WTC11 (cell line): ENCODE measurements around the gene SVOP. TPM values are rescaled to one million over a fixed set of nuclear protein-coding genes. Genes with fewer than 3 reads are reported as not detected.

ENCODE experiments used
- ATAC-seq: fragments of 200-7000 bp; cut with Tn5 transposase; 2 replicates; pipeline ENCODE4 v1.10.0; 2021; ENCODE audit warnings: mild to moderate bottlenecking, moderate library complexity
- CTCF ChIA-PET: fragments of 300-600 bp; sonication (Branson Sonifier 250); formaldehyde crosslinking; loops from one replicate; lab custom pipeline; 2021; ENCODE audit warnings: antibody characterized with exemption; lab: Charles Lee
- POLR2A ChIA-PET: fragments of 350-600 bp; sonication (Branson Sonifier 250); formaldehyde crosslinking; loops from one replicate; lab custom pipeline; 2021; ENCODE audit warnings: antibody characterized with exemption; lab: Charles Lee
- DNase-seq: peaks from one replicate; pipeline ENCODE4 v3.0.0; 2021; ENCODE audit warnings: low spot score
- H3K27ac Mint-ChIP-seq: 2 replicates; pipeline ENCODE4 v1.8.0; 2021; ENCODE audit warnings: mixed read lengths
- H3K27me3 Mint-ChIP-seq: 2 replicates; pipeline ENCODE4 v1.8.0; 2021; ENCODE audit warnings: low read depth, mild to moderate bottlenecking, moderate library complexity, mixed read lengths
- H3K36me3 Mint-ChIP-seq: 2 replicates; pipeline ENCODE4 v1.8.0; 2021; ENCODE audit warnings: mixed read lengths
- H3K4me1 Mint-ChIP-seq: 2 replicates; pipeline ENCODE4 v1.8.0; 2022; ENCODE audit warnings: mixed read lengths
- H3K4me3 Mint-ChIP-seq: 2 replicates; pipeline ENCODE4 v1.8.0; 2021; ENCODE audit warnings: mild to moderate bottlenecking, moderate library complexity, mixed read lengths
- H3K9me3 Mint-ChIP-seq: 2 replicates; pipeline ENCODE4 v1.8.0; 2021; ENCODE audit warnings: mixed read lengths
- CREM ChIP-seq: sonication (generic); formaldehyde crosslinking; IDR thresholded peaks from 2 replicates; pipeline ENCODE4 v1.8.1; 2022; ENCODE audit warnings: mild to moderate bottlenecking, missing genetic modification reagents, moderate library complexity
- FOXJ3 ChIP-seq: sonication (generic); formaldehyde crosslinking; IDR thresholded peaks from 2 replicates; pipeline ENCODE4 v1.9.0; 2021; ENCODE audit warnings: missing genetic modification reagents, mild to moderate bottlenecking, borderline replicate concordance
- GRHL2 ChIP-seq: fragments of 250-450 bp; sonication (Bioruptor Pico); IDR thresholded peaks from 2 replicates; pipeline ENCODE4 v1.8.0; 2022; ENCODE audit warnings: mild to moderate bottlenecking, moderate library complexity; ENCODE audit not compliant: insufficient replicate concordance, severe bottlenecking
- IRF2 ChIP-seq: sonication (generic); formaldehyde crosslinking; IDR thresholded peaks from 2 replicates; pipeline ENCODE4 v1.8.0; 2022; ENCODE audit warnings: low read depth, missing genetic modification reagents, borderline replicate concordance
- JUN ChIP-seq: sonication (generic); formaldehyde crosslinking; IDR thresholded peaks from 2 replicates; pipeline ENCODE4 v1.8.0; 2023; ENCODE audit warnings: mild to moderate bottlenecking, missing genetic modification reagents
- MYBL2 ChIP-seq: sonication (generic); formaldehyde crosslinking; IDR thresholded peaks from 2 replicates; pipeline ENCODE4 v1.8.1; 2023; ENCODE audit warnings: mild to moderate bottlenecking, moderate library complexity, missing genetic modification reagents
- RORB ChIP-seq: fragments of 250-450 bp; sonication (Bioruptor Pico); IDR thresholded peaks from 2 replicates; pipeline ENCODE4 v1.9.0; 2021; ENCODE audit warnings: mild to moderate bottlenecking
- TCF7 ChIP-seq: sonication (generic); formaldehyde crosslinking; IDR thresholded peaks from 2 replicates; pipeline ENCODE4 v1.8.0; 2022; ENCODE audit warnings: mild to moderate bottlenecking, low read depth, missing genetic modification reagents, moderate library complexity
- TEAD4 ChIP-seq: sonication (generic); formaldehyde crosslinking; IDR thresholded peaks from 2 replicates; pipeline ENCODE4 v1.8.0; 2022; ENCODE audit warnings: mild to moderate bottlenecking, missing genetic modification reagents
- TP53 ChIP-seq: sonication (generic); formaldehyde crosslinking; IDR thresholded peaks from 2 replicates; pipeline ENCODE4 v1.8.1; 2023; ENCODE audit warnings: mild to moderate bottlenecking, missing genetic modification reagents
- total RNA-seq: library from RNA; stranded (reverse); gene quantifications from 3 replicates; pipeline ENCODE4 v1.2.3, GENCODE V29; 2021
- TF ChIP-seq, protein P1 (sequence below): fragments of 250-450 bp; sonication (Bioruptor Pico); IDR thresholded peaks from 2 replicates; pipeline ENCODE4 v1.8.0; 2021; ENCODE audit warnings: mild to moderate bottlenecking
- TF ChIP-seq, protein P2 (sequence below): fragments of 250-450 bp; sonication (Bioruptor Pico); IDR thresholded peaks from 2 replicates; pipeline ENCODE4 v2.1.2; 2022; ENCODE audit warnings: mild to moderate bottlenecking, moderate library complexity
- TF ChIP-seq, protein P3 (sequence below): fragments of 250-450 bp; sonication (Bioruptor Pico); IDR thresholded peaks from 2 replicates; pipeline ENCODE4 v1.9.0; 2021; ENCODE audit warnings: mild to moderate bottlenecking
- TF ChIP-seq, protein P4 (sequence below): sonication (generic); formaldehyde crosslinking; IDR thresholded peaks from 2 replicates; pipeline ENCODE4 v1.8.0; 2022; ENCODE audit warnings: mild to moderate bottlenecking, missing genetic modification reagents
- TF ChIP-seq, protein P5 (sequence below): sonication (generic); formaldehyde crosslinking; IDR thresholded peaks from 2 replicates; pipeline ENCODE4 v1.8.1; 2022; ENCODE audit warnings: mild to moderate bottlenecking, missing genetic modification reagents, moderate library complexity, borderline replicate concordance

The SVOP gene
- total RNA-seq, 1 experiment from 2014 or later, result 0.04 TPM

DNA sequence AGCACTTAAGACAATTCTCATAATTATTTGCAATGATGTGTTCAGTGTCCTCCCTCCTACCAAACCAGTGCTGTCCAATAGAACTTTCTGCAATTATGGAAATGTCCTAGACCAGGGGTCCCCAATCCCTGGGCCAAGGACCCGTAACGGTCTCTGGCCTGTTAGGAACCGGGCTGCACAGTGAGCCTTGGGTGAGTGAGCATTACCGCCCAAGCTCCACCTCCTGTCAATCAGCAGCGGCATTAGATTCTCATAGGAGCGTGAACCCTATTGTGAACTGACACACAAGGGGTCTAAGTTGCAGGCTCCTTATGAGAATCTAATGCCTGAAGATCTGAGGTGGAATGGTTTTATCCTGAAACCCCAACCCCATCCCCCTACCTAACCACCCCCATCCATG is 3.9 kb downstream of the SVOP start:
- Mint-ChIP-seq H3K27me3 (peaks cover 14% of the 10 kb centered on the region), H3K4me3 (no peak overlapping the region), H3K27ac (no peak overlapping the region), H3K9me3 (peaks cover 3% of the 10 kb centered on the region; the same call in 1 of the 2 replicates), H3K4me1 (peaks cover 3% of the 10 kb centered on the region; the same call in 1 of the 2 replicates), H3K36me3 (no peaks in the 10 kb centered on the region)
- POLR2A ChIA-PET, result no interaction called here
- no peak for ATAC-seq
- CTCF ChIA-PET, result no interaction called here
- TF ChIP-seq GRHL2 (no peak), TP53 (CRISPR knock-in tag) (no peak)
- no peak for DNase-seq

DNA sequence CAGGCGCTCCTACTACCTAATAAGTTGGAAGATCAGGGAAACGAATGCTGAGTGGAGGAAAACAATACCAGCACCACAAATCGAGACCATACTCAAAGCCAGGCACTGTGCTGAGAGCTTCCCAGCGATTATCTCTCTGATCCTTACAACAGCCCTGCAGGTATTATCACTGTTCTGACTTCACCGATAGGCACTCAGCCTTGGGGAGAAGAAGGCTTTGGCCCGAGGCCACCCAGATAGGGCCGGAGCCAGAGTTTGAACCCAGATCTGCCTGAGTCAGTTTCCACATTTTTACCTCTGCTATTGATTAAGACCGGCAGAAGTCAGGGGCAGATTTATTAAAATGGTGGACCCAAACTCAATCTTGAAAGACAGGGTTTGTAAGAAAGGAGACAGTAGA is 4.9 kb downstream of the SVOP start:
- H3K36me3 Mint-ChIP-seq, result no peaks in the 10 kb centered on the region
- TF ChIP-seq JUN (CRISPR knock-in tag) (no peak), IRF2 (CRISPR knock-in tag) (no peak), MYBL2 (CRISPR knock-in tag) (no peak), TCF7 (CRISPR knock-in tag) (no peak), RORB (CRISPR knock-in tag) (no peak), CREM (CRISPR knock-in tag) (no peak), FOXJ3 (no peak)
- TF ChIP-seq, protein P1, sequence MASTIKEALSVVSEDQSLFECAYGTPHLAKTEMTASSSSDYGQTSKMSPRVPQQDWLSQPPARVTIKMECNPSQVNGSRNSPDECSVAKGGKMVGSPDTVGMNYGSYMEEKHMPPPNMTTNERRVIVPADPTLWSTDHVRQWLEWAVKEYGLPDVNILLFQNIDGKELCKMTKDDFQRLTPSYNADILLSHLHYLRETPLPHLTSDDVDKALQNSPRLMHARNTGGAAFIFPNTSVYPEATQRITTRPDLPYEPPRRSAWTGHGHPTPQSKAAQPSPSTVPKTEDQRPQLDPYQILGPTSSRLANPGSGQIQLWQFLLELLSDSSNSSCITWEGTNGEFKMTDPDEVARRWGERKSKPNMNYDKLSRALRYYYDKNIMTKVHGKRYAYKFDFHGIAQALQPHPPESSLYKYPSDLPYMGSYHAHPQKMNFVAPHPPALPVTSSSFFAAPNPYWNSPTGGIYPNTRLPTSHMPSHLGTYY (CRISPR knock-in tag), result no peak
- TF ChIP-seq, all 79 proteins: peak for 0
- ATAC-seq, result no peak
- Mint-ChIP-seq H3K4me3 (no peak overlapping the region), H3K4me1 (peaks cover 8% of the 10 kb centered on the region; the same call in 1 of the 2 replicates), H3K9me3 (peaks cover 3% of the 10 kb centered on the region; the same call in 1 of the 2 replicates), H3K27me3 (peaks cover 9% of the 10 kb centered on the region), H3K27ac (no peak overlapping the region)
- CTCF ChIA-PET, result no interaction called here
- no peak for DNase-seq
- POLR2A ChIA-PET, result no interaction called here

DNA sequence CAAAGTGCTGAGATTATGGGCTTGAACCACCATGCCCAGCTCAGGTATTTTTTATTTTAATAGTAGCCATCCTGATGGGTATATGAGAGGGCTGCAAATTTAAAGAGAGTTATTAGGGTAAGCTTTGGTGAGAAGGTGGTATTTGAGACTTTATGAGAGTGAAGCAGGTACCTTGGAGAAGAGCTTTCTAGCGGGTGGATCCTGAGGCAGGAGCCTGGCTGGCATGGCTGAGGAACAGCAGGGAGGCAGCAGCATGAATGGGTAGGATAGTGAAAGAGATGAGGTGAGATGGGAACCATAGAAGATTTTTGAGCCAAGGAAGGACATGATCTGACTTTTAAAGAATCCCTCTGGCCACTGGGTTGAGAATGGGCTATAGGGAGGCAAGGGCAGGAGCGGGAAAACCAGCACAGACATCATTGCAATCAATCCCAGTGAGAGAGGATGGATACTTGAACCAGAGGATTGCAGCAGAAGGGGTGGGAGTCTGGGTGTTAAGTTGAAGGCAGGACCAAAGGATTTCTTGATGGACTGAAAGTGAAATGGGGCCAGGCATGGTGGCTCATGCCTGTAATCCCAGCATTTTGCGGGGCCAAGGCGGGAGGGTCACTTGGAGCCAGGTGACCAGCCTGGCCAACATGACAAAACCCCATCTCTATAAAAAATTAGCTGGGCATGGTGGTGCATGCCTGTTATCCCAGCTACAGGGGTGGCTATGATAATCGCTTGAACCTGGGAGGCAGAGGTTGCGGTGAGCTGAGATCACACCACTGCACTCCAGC is 5.7 kb downstream of the SVOP start:
- CTCF ChIA-PET, result no interaction called here
- no peak for DNase-seq
- Mint-ChIP-seq H3K9me3 (peaks cover 3% of the 10 kb centered on the region; the same call in 1 of the 2 replicates), H3K27me3 (peaks cover 8% of the 10 kb centered on the region), H3K36me3 (no peaks in the 10 kb centered on the region), H3K4me1 (peaks cover 4% of the 10 kb centered on the region; the same call in 1 of the 2 replicates), H3K27ac (no peak overlapping the region), H3K4me3 (no peak overlapping the region)
- POLR2A ChIA-PET, result no interaction called here
- TF ChIP-seq, protein P2, sequence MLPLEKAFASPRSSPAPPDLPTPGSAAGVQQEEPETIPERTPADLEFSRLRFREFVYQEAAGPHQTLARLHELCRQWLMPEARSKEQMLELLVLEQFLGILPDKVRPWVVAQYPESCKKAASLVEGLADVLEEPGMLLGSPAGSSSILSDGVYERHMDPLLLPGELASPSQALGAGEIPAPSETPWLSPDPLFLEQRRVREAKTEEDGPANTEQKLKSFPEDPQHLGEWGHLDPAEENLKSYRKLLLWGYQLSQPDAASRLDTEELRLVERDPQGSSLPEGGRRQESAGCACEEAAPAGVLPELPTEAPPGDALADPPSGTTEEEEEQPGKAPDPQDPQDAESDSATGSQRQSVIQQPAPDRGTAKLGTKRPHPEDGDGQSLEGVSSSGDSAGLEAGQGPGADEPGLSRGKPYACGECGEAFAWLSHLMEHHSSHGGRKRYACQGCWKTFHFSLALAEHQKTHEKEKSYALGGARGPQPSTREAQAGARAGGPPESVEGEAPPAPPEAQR (CRISPR knock-in tag), result no peak
- TF ChIP-seq, protein P3, sequence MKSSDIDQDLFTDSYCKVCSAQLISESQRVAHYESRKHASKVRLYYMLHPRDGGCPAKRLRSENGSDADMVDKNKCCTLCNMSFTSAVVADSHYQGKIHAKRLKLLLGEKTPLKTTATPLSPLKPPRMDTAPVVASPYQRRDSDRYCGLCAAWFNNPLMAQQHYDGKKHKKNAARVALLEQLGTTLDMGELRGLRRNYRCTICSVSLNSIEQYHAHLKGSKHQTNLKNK (CRISPR knock-in tag), result no peak
- TF ChIP-seq TEAD4 (CRISPR knock-in tag), result no peak
- TF ChIP-seq, protein P4, sequence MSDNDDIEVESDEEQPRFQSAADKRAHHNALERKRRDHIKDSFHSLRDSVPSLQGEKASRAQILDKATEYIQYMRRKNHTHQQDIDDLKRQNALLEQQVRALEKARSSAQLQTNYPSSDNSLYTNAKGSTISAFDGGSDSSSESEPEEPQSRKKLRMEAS, result no peak
- TF ChIP-seq, protein P5, sequence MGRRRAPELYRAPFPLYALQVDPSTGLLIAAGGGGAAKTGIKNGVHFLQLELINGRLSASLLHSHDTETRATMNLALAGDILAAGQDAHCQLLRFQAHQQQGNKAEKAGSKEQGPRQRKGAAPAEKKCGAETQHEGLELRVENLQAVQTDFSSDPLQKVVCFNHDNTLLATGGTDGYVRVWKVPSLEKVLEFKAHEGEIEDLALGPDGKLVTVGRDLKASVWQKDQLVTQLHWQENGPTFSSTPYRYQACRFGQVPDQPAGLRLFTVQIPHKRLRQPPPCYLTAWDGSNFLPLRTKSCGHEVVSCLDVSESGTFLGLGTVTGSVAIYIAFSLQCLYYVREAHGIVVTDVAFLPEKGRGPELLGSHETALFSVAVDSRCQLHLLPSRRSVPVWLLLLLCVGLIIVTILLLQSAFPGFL, result no peak
- no peak for ATAC-seq
